ENCODE data around the gene DYSF. TPM values are rescaled to one million over a fixed set of nuclear protein-coding genes. Genes with fewer than 3 reads are reported as not detected.

Gene DYSF
- total RNA-seq, 2 experiments from 2014 or later, result not detected

DNA sequence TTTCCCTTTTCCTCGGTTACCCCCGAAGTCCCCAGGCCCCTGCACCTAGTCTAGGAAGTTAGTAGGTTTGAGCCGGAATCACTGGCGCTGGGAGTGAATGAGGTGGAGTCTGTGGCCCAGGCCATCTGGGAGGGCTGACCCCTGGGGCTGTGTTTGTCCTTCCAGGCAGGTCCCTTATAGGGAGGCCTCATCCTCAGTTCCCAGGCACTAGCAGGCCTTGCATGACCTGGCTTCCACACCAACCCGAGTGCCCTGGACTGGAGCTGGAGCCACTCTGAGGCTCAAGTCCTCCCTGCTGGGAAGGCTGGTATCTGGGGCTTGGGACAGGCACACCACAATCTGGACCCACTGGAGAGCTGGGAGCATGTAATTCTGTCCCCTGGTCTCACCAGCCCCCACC is 111.0 kb downstream of the DYSF start:
- CTCF ChIA-PET (ENCODE audit: unreplicated experiment), result no interaction called here
- H3K79me2 ChIP-seq (ENCODE audit: insufficient read depth, low read depth, low read length), result no peaks in the 10 kb centered on the region

DNA sequence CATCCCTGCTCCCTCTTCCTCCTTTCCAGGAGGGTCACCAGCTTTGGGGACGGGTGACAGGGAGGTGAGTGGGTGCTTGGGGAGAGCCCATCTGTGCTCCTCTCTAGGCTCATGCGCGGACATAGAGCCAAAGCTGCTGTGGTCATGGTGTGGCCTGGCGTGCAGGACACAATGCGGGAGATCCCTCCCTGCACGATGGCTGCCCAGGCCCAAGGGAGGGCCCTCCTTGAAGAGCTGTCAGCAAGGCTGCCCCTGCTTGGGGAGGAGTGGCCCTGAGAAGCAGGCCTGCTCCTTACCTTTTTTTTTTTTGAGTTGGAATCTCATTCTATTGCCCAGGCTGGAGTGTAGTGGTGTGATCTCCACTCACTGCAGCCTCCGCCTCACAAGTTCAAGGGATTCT is 111.4 kb downstream of the DYSF start:
- no peak for DNase-seq (ENCODE audit: low spot score)
- no peaks in the 10 kb centered on the region for H3K36me3 ChIP-seq (ENCODE audit: insufficient read depth, low read length)
- H3K79me2 ChIP-seq (ENCODE audit: insufficient read depth, low read depth, low read length), result no peaks in the 10 kb centered on the region
- H4K20me1 ChIP-seq (ENCODE audit: insufficient read depth, low read length), result no peaks in the 10 kb centered on the region
- BruUV-seq (replicated peaks), result no TSS peak
- ChIA-PET CTCF (ENCODE audit: unreplicated experiment) (no interaction called here), POLR2A (no interaction called here)
- intact Hi-C loops (cut with micrococcal nuclease; ENCODE audit: unreplicated experiment), result no loop called here
- H3K4me2 ChIP-seq (ENCODE audit: low read length), result no peak overlapping the region
- H3K4me3 ChIP-seq (ENCODE audit: low read depth, low read length, poor library complexity, severe bottlenecking), result no peak overlapping the region
- H2AFZ ChIP-seq (ENCODE audit: low read length), result no peak overlapping the region
- TF ChIP-seq EZH2phosphoT487 (IDR thresholded peaks at IDR 0.05; ENCODE audit: borderline replicate concordance, low read depth, low read length), result no peak
- TF ChIP-seq, protein P1, sequence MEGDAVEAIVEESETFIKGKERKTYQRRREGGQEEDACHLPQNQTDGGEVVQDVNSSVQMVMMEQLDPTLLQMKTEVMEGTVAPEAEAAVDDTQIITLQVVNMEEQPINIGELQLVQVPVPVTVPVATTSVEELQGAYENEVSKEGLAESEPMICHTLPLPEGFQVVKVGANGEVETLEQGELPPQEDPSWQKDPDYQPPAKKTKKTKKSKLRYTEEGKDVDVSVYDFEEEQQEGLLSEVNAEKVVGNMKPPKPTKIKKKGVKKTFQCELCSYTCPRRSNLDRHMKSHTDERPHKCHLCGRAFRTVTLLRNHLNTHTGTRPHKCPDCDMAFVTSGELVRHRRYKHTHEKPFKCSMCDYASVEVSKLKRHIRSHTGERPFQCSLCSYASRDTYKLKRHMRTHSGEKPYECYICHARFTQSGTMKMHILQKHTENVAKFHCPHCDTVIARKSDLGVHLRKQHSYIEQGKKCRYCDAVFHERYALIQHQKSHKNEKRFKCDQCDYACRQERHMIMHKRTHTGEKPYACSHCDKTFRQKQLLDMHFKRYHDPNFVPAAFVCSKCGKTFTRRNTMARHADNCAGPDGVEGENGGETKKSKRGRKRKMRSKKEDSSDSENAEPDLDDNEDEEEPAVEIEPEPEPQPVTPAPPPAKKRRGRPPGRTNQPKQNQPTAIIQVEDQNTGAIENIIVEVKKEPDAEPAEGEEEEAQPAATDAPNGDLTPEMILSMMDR (conservative IDR thresholded peaks at IDR 0.05; ENCODE audit: low read length), result no peak
- H3K27ac ChIP-seq (ENCODE audit: low read depth, low read length, poor library complexity, severe bottlenecking), result no peak overlapping the region
- H3K9me3 ChIP-seq (ENCODE audit: low read length), result no peaks in the 10 kb centered on the region
- H3K4me1 ChIP-seq (ENCODE audit: insufficient read depth, low read length, poor library complexity, severe bottlenecking), result no peaks in the 10 kb centered on the region
- H3K9me2 ChIP-seq (ENCODE audit: insufficient read depth, low read length), result no peaks in the 10 kb centered on the region

More for the DNA sequence above, 111.0 kb downstream of the DYSF start:
- H2AFZ ChIP-seq (ENCODE audit: low read length), result no peak overlapping the region
- BruUV-seq (replicated peaks), result no TSS peak
- no peak overlapping the region for H3K4me3 ChIP-seq (ENCODE audit: low read depth, low read length, poor library complexity, severe bottlenecking)
- intact Hi-C loops (cut with micrococcal nuclease; ENCODE audit: unreplicated experiment), result no loop called here
- POLR2A ChIA-PET, result no interaction called here
- DNase-seq (ENCODE audit: low spot score), result no peak
- no peaks in the 10 kb centered on the region for H4K20me1 ChIP-seq (ENCODE audit: insufficient read depth, low read length)
- no peaks in the 10 kb centered on the region for H3K9me2 ChIP-seq (ENCODE audit: insufficient read depth, low read length)
- TF ChIP-seq, protein P1 (conservative IDR thresholded peaks at IDR 0.05; ENCODE audit: low read length), result no peak
- TF ChIP-seq EZH2phosphoT487 (IDR thresholded peaks at IDR 0.05; ENCODE audit: borderline replicate concordance, low read depth, low read length), result no peak
- H3K4me2 ChIP-seq (ENCODE audit: low read length), result no peak overlapping the region
- H3K4me1 ChIP-seq (ENCODE audit: insufficient read depth, low read length, poor library complexity, severe bottlenecking), result no peaks in the 10 kb centered on the region
- H3K9me3 ChIP-seq (ENCODE audit: low read length), result no peaks in the 10 kb centered on the region
- H3K27ac ChIP-seq (ENCODE audit: low read depth, low read length, poor library complexity, severe bottlenecking), result no peak overlapping the region
- no peaks in the 10 kb centered on the region for H3K36me3 ChIP-seq (ENCODE audit: insufficient read depth, low read length)

DNA sequence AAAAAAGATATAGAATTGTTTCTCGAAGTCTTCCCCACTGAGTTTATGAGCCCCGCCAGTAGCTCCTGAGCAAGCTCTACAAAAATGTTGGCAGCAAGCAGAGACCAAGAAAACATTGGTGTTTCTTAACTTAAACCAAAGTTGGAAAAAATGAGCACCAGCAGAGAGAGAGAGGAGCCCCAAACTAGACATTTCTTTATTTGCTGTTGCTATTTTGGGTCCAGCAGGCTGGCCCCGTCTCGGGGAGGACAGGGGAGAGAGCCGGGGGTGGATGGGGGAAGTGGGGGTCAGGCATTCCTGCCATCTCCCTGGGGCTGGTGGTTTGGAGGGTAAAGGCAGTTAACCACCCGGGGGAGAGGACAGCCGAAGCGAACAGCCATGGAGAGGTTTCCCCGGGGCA is 113.0 kb downstream of the DYSF start:
- Histone ChIP-seq H3K27ac (ENCODE audit: low read depth, low read length, poor library complexity, severe bottlenecking) (no peak overlapping the region), H2AFZ (ENCODE audit: low read length) (no peak overlapping the region), H3K4me2 (ENCODE audit: low read length) (no peak overlapping the region), H3K4me3 (ENCODE audit: low read depth, low read length, poor library complexity, severe bottlenecking) (no peak overlapping the region), H4K20me1 (ENCODE audit: insufficient read depth, low read length) (no peaks in the 10 kb centered on the region), H3K79me2 (ENCODE audit: insufficient read depth, low read depth, low read length) (no peaks in the 10 kb centered on the region), H3K4me1 (ENCODE audit: insufficient read depth, low read length, poor library complexity, severe bottlenecking) (no peaks in the 10 kb centered on the region), H3K9me3 (ENCODE audit: low read length) (no peaks in the 10 kb centered on the region), H3K9me2 (ENCODE audit: insufficient read depth, low read length) (no peaks in the 10 kb centered on the region), H3K36me3 (ENCODE audit: insufficient read depth, low read length) (no peaks in the 10 kb centered on the region)
- TF ChIP-seq, protein P1 (conservative IDR thresholded peaks at IDR 0.05; ENCODE audit: low read length), result no peak
- no peak for DNase-seq (ENCODE audit: low spot score)
- no TSS peak for BruUV-seq (replicated peaks)
- ChIA-PET POLR2A (interaction anchor here (0.6 kb wide), 2 partner anchors 252 to 1424 kb away, joined by 3 to 5 read pairs; no protein-coding TSS in a partner anchor), CTCF (ENCODE audit: unreplicated experiment) (no interaction called here)
- intact Hi-C loops (cut with micrococcal nuclease; ENCODE audit: unreplicated experiment), result no loop called here
